IMR-90 (cell line): ENCODE measurements around the gene DOCK4. TPM values are rescaled to one million over a fixed set of nuclear protein-coding genes. Genes with fewer than 3 reads are reported as not detected.
A peak's percentile ranks its signal among the peaks of the same experiment; 100 is the strongest.

Experiments used
- ATAC-seq: fragments of 200-7000 bp; cut with Tn5 transposase; 2 replicates; pipeline ENCODE4 v1.9.1; 2020; ENCODE audit warnings: low read depth, mild to moderate bottlenecking, moderate library complexity
- BruUV-seq: library from RNA; stranded (reverse); fragments of 400-500 nt; replicated peaks from 2 replicates; lab custom pipeline; 2021; lab: Mats Ljungman, UMichigan
- CTCF ChIA-PET: fragments of 300-600 bp; formaldehyde crosslinking; extraction: SDS; loops from one replicate; lab custom pipeline; 2021; ENCODE audit warnings: antibody characterized with exemption; lab: Yijun Ruan, JAX
- POLR2A ChIA-PET: fragments of 300-600 bp; sonication (Branson Sonifier 250); formaldehyde crosslinking; loops from one replicate; lab custom pipeline; 2022; ENCODE audit warnings: antibody characterized with exemption; ENCODE audit not compliant: unreplicated experiment; lab: Charles Lee
- DNase-seq: peaks from one replicate; pipeline ENCODE4 v3.0.0; 2013
- H2AFZ ChIP-seq: replicated peaks from 2 replicates; pipeline ENCODE3; 2013; ENCODE audit warnings: low read length, mild to moderate bottlenecking; ENCODE audit not compliant: poor library complexity
- H2AK5ac ChIP-seq: 2 replicates; pipeline ENCODE4 v1.6.1; 2013; ENCODE audit warnings: low read depth, low read length, inconsistent platforms
- H2AK9ac ChIP-seq: replicated peaks from 2 replicates; pipeline ENCODE3; 2013; ENCODE audit warnings: mild to moderate bottlenecking, low read depth, low read length, moderate library complexity; ENCODE audit not compliant: poor library complexity
- H2BK120ac ChIP-seq: 2 replicates; pipeline ENCODE4 v1.6.1; 2013; ENCODE audit warnings: low read depth, low read length, inconsistent platforms
- H2BK15ac ChIP-seq: 3 replicates; pipeline ENCODE4 v1.6.1; 2013; ENCODE audit warnings: low read depth, low read length, inconsistent platforms
- H2BK20ac ChIP-seq: 2 replicates; pipeline ENCODE4 v1.6.1; 2013; ENCODE audit warnings: low read depth, mild to moderate bottlenecking, inconsistent platforms, low read length, moderate library complexity
- H2BK5ac ChIP-seq: 2 replicates; pipeline ENCODE4 v1.6.1; 2013; ENCODE audit warnings: mild to moderate bottlenecking, low read depth, low read length, inconsistent platforms; ENCODE audit not compliant: poor library complexity, severe bottlenecking
- H3K14ac ChIP-seq: replicated peaks from 2 replicates; pipeline ENCODE4 v1.6.1; 2013; ENCODE audit warnings: low read depth, low read length, inconsistent platforms
- H3K18ac ChIP-seq: 2 replicates; pipeline ENCODE4 v1.6.1; 2013; ENCODE audit warnings: low read depth, low read length, control low read depth
- H3K23ac ChIP-seq: 2 replicates; pipeline ENCODE4 v1.6.1; 2013; ENCODE audit warnings: low read depth, low read length, inconsistent platforms
- H3K27ac ChIP-seq: 2 replicates; pipeline ENCODE4 v1.5.1; 2013; ENCODE audit warnings: mild to moderate bottlenecking, control low read depth, low read length; ENCODE audit not compliant: insufficient read depth
- H3K27me3 ChIP-seq: 2 replicates; pipeline ENCODE4 v1.6.1; 2013; ENCODE audit warnings: low read length; ENCODE audit not compliant: control insufficient read depth, insufficient read depth
- H3K36me3 ChIP-seq: 2 replicates; pipeline ENCODE4 v1.6.1; 2013; ENCODE audit warnings: low read length, mixed read lengths; ENCODE audit not compliant: control insufficient read depth, insufficient read depth
- H3K4ac ChIP-seq: 2 replicates; pipeline ENCODE4 v1.6.1; 2013; ENCODE audit warnings: low read depth, low read length, inconsistent platforms
- H3K4me1 ChIP-seq: 2 replicates; pipeline ENCODE4 v1.6.1; 2013; ENCODE audit warnings: low read length, mixed read lengths; ENCODE audit not compliant: control insufficient read depth, insufficient read depth
- H3K4me2 ChIP-seq: 2 replicates; pipeline ENCODE4 v1.6.1; 2013; ENCODE audit warnings: low read depth, mild to moderate bottlenecking, control low read depth, low read length, moderate library complexity
- H3K4me3 ChIP-seq: 2 replicates; pipeline ENCODE4 v1.5.1; 2013; ENCODE audit warnings: low read depth, mild to moderate bottlenecking, control low read depth, low read length, moderate library complexity; ENCODE audit not compliant: insufficient read depth
- H3K56ac ChIP-seq: 2 replicates; pipeline ENCODE4 v1.6.1; 2013; ENCODE audit warnings: low read length, inconsistent platforms; ENCODE audit not compliant: insufficient read depth; ENCODE audit errors: extremely low read depth
- H3K79me1 ChIP-seq, 2 experiments: 2 replicates each; pipeline ENCODE4 v1.6.1; 2013; ENCODE audit warnings: low read length in 2 of 2, inconsistent platforms in 1 of 2, low read depth in 1 of 2
- H3K9ac ChIP-seq: 2 replicates; pipeline ENCODE4 v1.6.1; 2013; ENCODE audit warnings: low read depth, low read length, control low read depth
- H3K9me1 ChIP-seq: 2 replicates; pipeline ENCODE4 v1.6.1; 2013; ENCODE audit warnings: low read length, inconsistent platforms; ENCODE audit not compliant: insufficient read depth
- H3K9me3 ChIP-seq: 2 replicates; pipeline ENCODE4 v1.6.1; 2013; ENCODE audit warnings: low read length; ENCODE audit not compliant: control insufficient read depth, insufficient read depth
- H4K20me1 ChIP-seq: 2 replicates; pipeline ENCODE4 v1.6.1; 2013; ENCODE audit warnings: low read length, inconsistent platforms; ENCODE audit not compliant: insufficient read depth
- H4K5ac ChIP-seq: 2 replicates; pipeline ENCODE4 v1.6.1; 2013; ENCODE audit warnings: mild to moderate bottlenecking, low read depth, low read length, control low read depth
- H4K8ac ChIP-seq, 2 experiments: 2 replicates each; pipeline ENCODE4 v1.6.1; 2013; ENCODE audit warnings: low read depth in 2 of 2, low read length in 2 of 2, control low read depth in 1 of 2, inconsistent platforms in 1 of 2
- H4K91ac ChIP-seq: 2 replicates; pipeline ENCODE4 v1.6.1; 2013; ENCODE audit warnings: low read depth, low read length, inconsistent platforms; ENCODE audit not compliant: insufficient read depth
- BHLHE40 ChIP-seq: fragments of 150-350 bp; IDR thresholded peaks from 2 replicates; pipeline ENCODE4 v1.6.1; 2016; ENCODE audit warnings: mild to moderate bottlenecking, low read depth, low read length
- CEBPB ChIP-seq: IDR thresholded peaks from 2 replicates; pipeline ENCODE4 v1.6.1; 2012; ENCODE audit warnings: low read depth, low read length, improper control_type of control experiment
- CHD1 ChIP-seq: IDR thresholded peaks from 2 replicates; pipeline ENCODE4 v1.6.1; 2012; ENCODE audit warnings: low read depth, low read length, improper control_type of control experiment
- FOS ChIP-seq: fragments of 150-350 bp; IDR thresholded peaks from 2 replicates; pipeline ENCODE4 v1.6.1; 2016; ENCODE audit warnings: low read depth, low read length
- MAFK ChIP-seq: IDR thresholded peaks from 2 replicates; pipeline ENCODE4 v1.6.1; 2012; ENCODE audit warnings: low read depth, low read length, improper control_type of control experiment
- MAZ ChIP-seq: IDR thresholded peaks from 2 replicates; pipeline ENCODE4 v1.6.1; 2012; ENCODE audit warnings: low read depth, mild to moderate bottlenecking, low read length, improper control_type of control experiment, moderate library complexity, borderline replicate concordance
- MXI1 ChIP-seq: IDR thresholded peaks from 2 replicates; pipeline ENCODE4 v1.6.1; 2012; ENCODE audit warnings: low read depth, mild to moderate bottlenecking, low read length, moderate library complexity, borderline replicate concordance
- NFE2L2 ChIP-seq: fragments of 150-350 bp; IDR thresholded peaks from 2 replicates; pipeline ENCODE4 v1.6.1; 2016; ENCODE audit warnings: low read depth, mild to moderate bottlenecking, low read length
- POLR2A ChIP-seq: IDR thresholded peaks from 2 replicates; pipeline ENCODE4 v1.6.1; 2012; ENCODE audit warnings: mild to moderate bottlenecking, low read depth, low read length
- RAD21 ChIP-seq: IDR thresholded peaks from 2 replicates; pipeline ENCODE4 v1.6.1; 2012; ENCODE audit warnings: low read length, improper control_type of control experiment
- RCOR1 ChIP-seq: IDR thresholded peaks from 2 replicates; pipeline ENCODE4 v1.6.1; 2012; ENCODE audit warnings: mild to moderate bottlenecking, low read length, improper control_type of control experiment; ENCODE audit not compliant: insufficient replicate concordance
- RFX5 ChIP-seq: IDR thresholded peaks from 2 replicates; pipeline ENCODE4 v1.8.0; 2012; ENCODE audit warnings: low read depth, mild to moderate bottlenecking, low read length, moderate library complexity
- SMC3 ChIP-seq: fragments of 150-350 bp; IDR thresholded peaks from 2 replicates; pipeline ENCODE4 v1.6.1; 2016; ENCODE audit warnings: low read depth, mild to moderate bottlenecking, antibody characterized with exemption, low read length, moderate library complexity
- WGBS, 2 experiments: methylation state at CpG; one replicate each; pipeline versions ENCODE4 v1.1.5 to v1.1.7; 2013; ENCODE audit warnings: missing lambda C conversion rate in 2 of 2; ENCODE audit not compliant: insufficient read length in 1 of 2; ENCODE audit errors: extremely low coverage in 2 of 2; 5-methylcytosine and 5-hydroxymethylcytosine counted together
- dilution Hi-C: fragments of 300-500 bp; cut with HindIII; formaldehyde crosslinking; loops from one replicate; pipeline ENCODE4 v1.14.3; 2018; ENCODE audit warnings: low sequenced_read_pairs; ENCODE audit not compliant: unreplicated experiment
- in situ Hi-C: fragments of 300-500 bp; cut with MboI; formaldehyde crosslinking; loops from 3 replicates; pipeline ENCODE4 v1.14.3; 2019; ENCODE audit warnings: low sequenced_read_pairs, inconsistent platforms, mixed read lengths
- intact Hi-C: fragments of 100-400 bp; cut with micrococcal nuclease; formaldehyde crosslinking; loops from 2 replicates; pipeline ENCODE4 v1.10.0; 2022
- polyA plus RNA-seq, 3 experiments: library from polyadenylated mRNA; depleted of rRNA; stranded (reverse); fragments of >200 nt; gene quantifications; 2 replicates each; pipeline ENCODE4 v1.2.3, GENCODE V29; 2012; ENCODE audit warnings: low replicate concordance in 1 of 3
- total RNA-seq: library from RNA; depleted of rRNA; stranded (reverse); fragments of >200 nt; gene quantifications from 2 replicates; pipeline ENCODE4 v1.2.3, GENCODE V29; 2012
- TF ChIP-seq, protein P1 (sequence below): fragments of 150-350 bp; IDR thresholded peaks from 2 replicates; pipeline ENCODE4 v1.6.1; 2016; ENCODE audit warnings: low read depth, mild to moderate bottlenecking, low read length, moderate library complexity, borderline replicate concordance
- TF ChIP-seq, protein P2 (sequence below): conservative IDR thresholded peaks from 2 replicates; pipeline ENCODE4 v1.5.1; 2012; ENCODE audit warnings: mild to moderate bottlenecking, low read depth, low read length, improper control_type of control experiment

The DOCK4 gene
- total and polyA plus RNA-seq, 2 of the 4 experiments (the other 2 are of a cell fraction), result 4.4 to 12.2 TPM

DNA sequence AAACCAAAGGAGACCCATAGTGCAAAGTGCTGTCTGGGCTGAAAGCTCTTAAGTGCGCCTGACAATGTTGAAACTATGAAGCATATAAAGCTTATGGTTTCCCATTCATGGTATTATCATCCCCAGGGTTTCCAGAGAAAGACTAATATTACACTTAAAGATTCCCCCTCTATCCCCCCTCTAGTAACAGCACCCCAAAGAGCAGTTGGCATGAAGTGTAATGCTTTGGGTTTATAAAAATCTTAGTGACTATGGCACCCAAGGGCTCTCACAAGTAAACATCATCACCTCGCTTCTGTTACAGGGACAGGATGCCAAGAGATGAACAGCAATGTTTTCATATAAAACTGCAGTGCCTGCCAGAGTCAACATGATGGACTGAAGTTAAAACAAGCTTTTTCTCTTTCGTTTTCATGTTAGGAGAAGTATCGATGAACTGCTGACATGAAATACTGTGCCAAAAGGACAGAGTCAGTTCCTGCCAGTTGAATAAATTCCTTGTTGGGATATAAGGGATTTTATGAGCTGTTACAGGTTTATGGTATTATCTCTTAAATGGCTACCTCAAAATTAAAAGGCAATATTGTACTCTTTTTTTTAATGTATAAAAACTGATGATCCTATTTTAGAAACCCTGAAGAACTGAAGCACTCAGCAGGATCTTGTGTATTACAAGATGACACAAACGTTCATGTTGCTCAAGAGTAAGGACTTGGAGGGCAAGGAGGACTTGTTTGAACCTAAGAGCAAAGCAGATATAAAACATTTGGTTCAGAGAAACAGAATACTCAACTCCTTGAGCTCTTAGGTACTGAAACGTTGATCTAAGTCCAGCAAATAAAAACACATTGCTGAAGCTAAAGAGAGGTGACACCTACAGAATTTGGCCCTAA lies 440.2 kb downstream of the DOCK4 start:
- H3K9me3 ChIP-seq, result no peaks in the 10 kb centered on the region
- H3K79me1 ChIP-seq, result no peaks in the 10 kb centered on the region
- in situ Hi-C loops, result loop anchor here (5.0 to 25.0 kb wide), 3 partner anchors 86 to 1121 kb away; partner anchors contain the start of genes DOCK4 and ZNF277
- no peak overlapping the region for H4K5ac ChIP-seq
- H2BK20ac ChIP-seq, result no peak overlapping the region
- H4K91ac ChIP-seq, result no peak overlapping the region
- no peak overlapping the region for H3K9ac ChIP-seq
- no peak overlapping the region for H2AFZ ChIP-seq
- no peak overlapping the region for H3K23ac ChIP-seq
- no peaks in the 10 kb centered on the region for H4K20me1 ChIP-seq
- H2AK5ac ChIP-seq, result no peak overlapping the region
- H3K27me3 ChIP-seq, result no peaks in the 10 kb centered on the region
- H3K9me1 ChIP-seq, result no peaks in the 10 kb centered on the region
- POLR2A ChIA-PET, result interaction anchor here (0.6 kb wide), 1 partner anchor 391 kb away, joined by 6 read pairs; no protein-coding TSS in a partner anchor
- H2BK5ac ChIP-seq, result no peak overlapping the region
- H3K14ac ChIP-seq, result no peak overlapping the region
- peaks cover 6% of the 10 kb centered on the region for H3K36me3 ChIP-seq
- dilution Hi-C loops, result no loop called here
- DNase-seq (peak; percentile 28), ATAC-seq (peak; percentile 18; the same call in 1 of the 2 replicates)
- peaks cover 2% of the 10 kb centered on the region; the same call in 1 of the 2 replicates for H3K4me1 ChIP-seq
- no peak overlapping the region for H3K4me3 ChIP-seq
- no peak overlapping the region for H3K18ac ChIP-seq
- BruUV-seq, result no TSS peak
- H3K4ac ChIP-seq, result no peak overlapping the region
- intact Hi-C loops, result no loop called here
- peak overlapping the region; percentile 13; the same call in 1 of the 2 replicates for H3K4me2 ChIP-seq
- H2BK15ac ChIP-seq, result no peak overlapping the region
- WGBS, 2 experiments, result no CpG with 5 or more reads among the region's 6 CpGs
- H2BK120ac ChIP-seq, result no peak overlapping the region
- no peak overlapping the region for H3K56ac ChIP-seq
- no peak overlapping the region for H4K8ac ChIP-seq
- CTCF ChIA-PET, result interaction anchor here (0.7 kb wide), 1 partner anchor 649 kb away, joined by 3 read pairs; no protein-coding TSS in a partner anchor
- H2AK9ac ChIP-seq, result no peak overlapping the region
- H3K27ac ChIP-seq, result no peak overlapping the region
- TF ChIP-seq RAD21 (no peak), MAZ (no peak), RFX5 (no peak), NFE2L2 (no peak), FOS (no peak), MAFK (no peak), CHD1 (no peak), RCOR1 (no peak), CEBPB (no peak), POLR2A (no peak), MXI1 (no peak), BHLHE40 (no peak), SMC3 (no peak)
- TF ChIP-seq, protein P1, sequence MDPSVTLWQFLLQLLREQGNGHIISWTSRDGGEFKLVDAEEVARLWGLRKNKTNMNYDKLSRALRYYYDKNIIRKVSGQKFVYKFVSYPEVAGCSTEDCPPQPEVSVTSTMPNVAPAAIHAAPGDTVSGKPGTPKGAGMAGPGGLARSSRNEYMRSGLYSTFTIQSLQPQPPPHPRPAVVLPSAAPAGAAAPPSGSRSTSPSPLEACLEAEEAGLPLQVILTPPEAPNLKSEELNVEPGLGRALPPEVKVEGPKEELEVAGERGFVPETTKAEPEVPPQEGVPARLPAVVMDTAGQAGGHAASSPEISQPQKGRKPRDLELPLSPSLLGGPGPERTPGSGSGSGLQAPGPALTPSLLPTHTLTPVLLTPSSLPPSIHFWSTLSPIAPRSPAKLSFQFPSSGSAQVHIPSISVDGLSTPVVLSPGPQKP, result no peak
- TF ChIP-seq, protein P2, sequence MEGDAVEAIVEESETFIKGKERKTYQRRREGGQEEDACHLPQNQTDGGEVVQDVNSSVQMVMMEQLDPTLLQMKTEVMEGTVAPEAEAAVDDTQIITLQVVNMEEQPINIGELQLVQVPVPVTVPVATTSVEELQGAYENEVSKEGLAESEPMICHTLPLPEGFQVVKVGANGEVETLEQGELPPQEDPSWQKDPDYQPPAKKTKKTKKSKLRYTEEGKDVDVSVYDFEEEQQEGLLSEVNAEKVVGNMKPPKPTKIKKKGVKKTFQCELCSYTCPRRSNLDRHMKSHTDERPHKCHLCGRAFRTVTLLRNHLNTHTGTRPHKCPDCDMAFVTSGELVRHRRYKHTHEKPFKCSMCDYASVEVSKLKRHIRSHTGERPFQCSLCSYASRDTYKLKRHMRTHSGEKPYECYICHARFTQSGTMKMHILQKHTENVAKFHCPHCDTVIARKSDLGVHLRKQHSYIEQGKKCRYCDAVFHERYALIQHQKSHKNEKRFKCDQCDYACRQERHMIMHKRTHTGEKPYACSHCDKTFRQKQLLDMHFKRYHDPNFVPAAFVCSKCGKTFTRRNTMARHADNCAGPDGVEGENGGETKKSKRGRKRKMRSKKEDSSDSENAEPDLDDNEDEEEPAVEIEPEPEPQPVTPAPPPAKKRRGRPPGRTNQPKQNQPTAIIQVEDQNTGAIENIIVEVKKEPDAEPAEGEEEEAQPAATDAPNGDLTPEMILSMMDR, result no peak
